Caco-2 (cell line): ENCODE results near the gene ALDH5A1. TPM values are rescaled to one million over a fixed set of nuclear protein-coding genes. Genes with fewer than 3 reads are reported as not detected.

Experiments used
- BruUV-seq: library from RNA; stranded (reverse); fragments of 400-500 nt; replicated peaks from 2 replicates; lab custom pipeline; 2021; lab: Mats Ljungman, UMichigan
- CTCF ChIA-PET: fragments of 300-600 bp; sonication (Branson Sonifier 250); formaldehyde crosslinking; loops from one replicate; lab custom pipeline; 2022; ENCODE audit warnings: antibody characterized with exemption; lab: Charles Lee
- POLR2A ChIA-PET: fragments of 300-600 bp; sonication (Branson Sonifier 250); formaldehyde crosslinking; loops from one replicate; lab custom pipeline; 2022; ENCODE audit warnings: antibody characterized with exemption; lab: Charles Lee
- DNase-seq, 2 experiments: peaks; one replicate each; pipeline versions ENCODE4 v3.0.0 to v3.0.0-alpha.2; 2020 to 2022
- H3K27me3 ChIP-seq: replicated peaks from 2 replicates; pipeline ENCODE4 v1.6.0; 2011; ENCODE audit warnings: low read length; ENCODE audit not compliant: control insufficient read depth, insufficient read depth
- H3K36me3 ChIP-seq: 2 replicates; pipeline ENCODE4 v1.5.1; 2011; ENCODE audit warnings: low read length; ENCODE audit not compliant: control insufficient read depth, insufficient read depth
- H3K4me1 ChIP-seq: fragments of 250-450 bp; sonication (Bioruptor Pico); 2 replicates; pipeline ENCODE4 v1.5.1; 2020; ENCODE audit warnings: mild to moderate bottlenecking
- H3K4me3 ChIP-seq: 2 replicates; pipeline ENCODE4 v1.5.1; 2011; ENCODE audit warnings: low read depth, mild to moderate bottlenecking, control low read depth, low read length
- H3K9me3 ChIP-seq: fragments of 250-450 bp; sonication (Bioruptor Pico); 2 replicates; pipeline ENCODE4 v1.5.1; 2020; ENCODE audit warnings: mild to moderate bottlenecking, moderate library complexity
- H3K27ac Mint-ChIP-seq: one replicate; pipeline ENCODE4 v1.8.0; 2022; ENCODE audit warnings: mixed read lengths; ENCODE audit not compliant: unreplicated experiment
- H3K27me3 Mint-ChIP-seq: one replicate; pipeline ENCODE4 v1.8.0; 2022; ENCODE audit warnings: mixed read lengths; ENCODE audit not compliant: insufficient read depth, unreplicated experiment
- H3K36me3 Mint-ChIP-seq: one replicate; pipeline ENCODE4 v1.8.0; 2022; ENCODE audit warnings: mild to moderate bottlenecking, mixed read lengths; ENCODE audit not compliant: insufficient read depth, unreplicated experiment
- H3K4me1 Mint-ChIP-seq: one replicate; pipeline ENCODE4 v1.8.0; 2022; ENCODE audit warnings: low read depth, mixed read lengths; ENCODE audit not compliant: unreplicated experiment
- H3K4me3 Mint-ChIP-seq: one replicate; pipeline ENCODE4 v1.8.0; 2022; ENCODE audit warnings: mild to moderate bottlenecking, moderate library complexity, mixed read lengths; ENCODE audit not compliant: unreplicated experiment
- H3K9me3 Mint-ChIP-seq: one replicate; pipeline ENCODE4 v1.8.0; 2022; ENCODE audit warnings: mixed read lengths; ENCODE audit not compliant: unreplicated experiment
- CTCF ChIP-seq, 2 experiments: fragments of 200-600 bp in 1 of 2; IDR thresholded peaks; 1 replicate in 1 of 2; 2 replicates in 1 of 2; pipeline versions ENCODE4 v1.5.1 to v1.8.0; 2011 to 2022; ENCODE audit warnings: antibody characterized with exemption in 1 of 2, control low read depth in 1 of 2, inconsistent platforms in 1 of 2, low read depth in 1 of 2, low read length in 1 of 2, mild to moderate bottlenecking in 1 of 2, moderate library complexity in 1 of 2; ENCODE audit not compliant: insufficient read depth in 1 of 2, severe bottlenecking in 1 of 2, unreplicated experiment in 1 of 2
- intact Hi-C: fragments of 100-400 bp; cut with micrococcal nuclease; formaldehyde crosslinking; loops from one replicate; pipeline ENCODE4 v1.10.0; 2022; ENCODE audit not compliant: unreplicated experiment
- total RNA-seq: library from RNA; stranded (reverse); gene quantifications from 2 replicates; pipeline ENCODE4 v1.2.3, GENCODE V29; 2022

The ALDH5A1 gene
- total RNA-seq, 1 experiment from 2014 or later: 45.3 TPM

- H3K27me3 Mint-ChIP-seq: no peaks in the 10 kb centered on the region
- H3K36me3 Mint-ChIP-seq: peaks cover 11% of the 10 kb centered on the region
- Histone ChIP-seq H3K4me1 (no peaks in the 10 kb centered on the region), H3K4me3 (no peak overlapping the region), H3K9me3 (no peaks in the 10 kb centered on the region), H3K27me3 (no peaks in the 10 kb centered on the region), H3K36me3 (no peaks in the 10 kb centered on the region; the same call in 1 of the 2 replicates)
- H3K27ac Mint-ChIP-seq: no peak overlapping the region
- intact Hi-C loops: no loop called here
- BruUV-seq: no TSS peak
- no peak overlapping the region for H3K4me3 Mint-ChIP-seq
- no peak for DNase-seq
- H3K4me1 Mint-ChIP-seq: no peaks in the 10 kb centered on the region
- no peaks in the 10 kb centered on the region for H3K9me3 Mint-ChIP-seq
- POLR2A ChIA-PET: no interaction called here
- CTCF ChIA-PET: interaction anchor here (1.1 kb wide), 1 partner anchor 28 kb away, joined by 3 read pairs; no protein-coding TSS in a partner anchor
- no peak for TF ChIP-seq CTCF (IDR thresholded peaks at IDR 0.05; ENCODE audit: insufficient read depth in 1 of 2, low read depth in 1 of 2, low read length in 1 of 2, severe bottlenecking in 1 of 2, unreplicated experiment in 1 of 2)
Observed at GRCh38 chr6:24536466-24536865, 41.7 kb downstream of the ALDH5A1 start.

- H3K4me3 ChIP-seq: no peak overlapping the region
- Mint-ChIP-seq H3K36me3 (peaks cover 11% of the 10 kb centered on the region), H3K27ac (no peak overlapping the region), H3K4me3 (no peak overlapping the region), H3K9me3 (no peaks in the 10 kb centered on the region), H3K4me1 (no peaks in the 10 kb centered on the region), H3K27me3 (no peaks in the 10 kb centered on the region)
- H3K9me3 ChIP-seq: no peaks in the 10 kb centered on the region
- no peaks in the 10 kb centered on the region for H3K27me3 ChIP-seq
- TF ChIP-seq CTCF (IDR thresholded peaks at IDR 0.05; ENCODE audit: insufficient read depth in 1 of 2, low read depth in 1 of 2, low read length in 1 of 2, severe bottlenecking in 1 of 2, unreplicated experiment in 1 of 2): no peak
- ChIA-PET POLR2A (no interaction called here), CTCF (interaction anchor here (0.6 to 1.1 kb wide), 2 partner anchors 14 to 27 kb away, joined by 3 read pairs; no protein-coding TSS in a partner anchor)
- BruUV-seq: no TSS peak
- intact Hi-C loops: no loop called here
- no peaks in the 10 kb centered on the region; the same call in 1 of the 2 replicates for H3K36me3 ChIP-seq
- H3K4me1 ChIP-seq: no peaks in the 10 kb centered on the region
- no peak for DNase-seq
Observed at GRCh38 chr6:24537082-24537699, 42.4 kb downstream of the ALDH5A1 start.

GRCh38 chr6:24537771-24538385 is 43.1 kb downstream of the ALDH5A1 start:
- Histone ChIP-seq H3K27me3 (no peaks in the 10 kb centered on the region), H3K36me3 (no peaks in the 10 kb centered on the region; the same call in 1 of the 2 replicates), H3K4me1 (no peaks in the 10 kb centered on the region), H3K9me3 (no peaks in the 10 kb centered on the region), H3K4me3 (no peak overlapping the region)
- Mint-ChIP-seq H3K27ac (no peak overlapping the region), H3K36me3 (peaks cover 7% of the 10 kb centered on the region), H3K4me3 (no peak overlapping the region), H3K9me3 (no peaks in the 10 kb centered on the region), H3K27me3 (no peaks in the 10 kb centered on the region), H3K4me1 (no peaks in the 10 kb centered on the region)
- CTCF ChIA-PET: interaction anchor here (0.6 to 1.6 kb wide), 2 partner anchors 13 to 17 kb away, joined by 3 to 4 read pairs; no protein-coding TSS in a partner anchor
- POLR2A ChIA-PET: no interaction called here
- BruUV-seq: no TSS peak
- no peak for TF ChIP-seq CTCF (IDR thresholded peaks at IDR 0.05; ENCODE audit: insufficient read depth in 1 of 2, low read depth in 1 of 2, low read length in 1 of 2, severe bottlenecking in 1 of 2, unreplicated experiment in 1 of 2)
- no peak for DNase-seq
- intact Hi-C loops: no loop called here
